ENCODE measurements around the gene CAVIN2.

CAVIN2 gene, protein sequence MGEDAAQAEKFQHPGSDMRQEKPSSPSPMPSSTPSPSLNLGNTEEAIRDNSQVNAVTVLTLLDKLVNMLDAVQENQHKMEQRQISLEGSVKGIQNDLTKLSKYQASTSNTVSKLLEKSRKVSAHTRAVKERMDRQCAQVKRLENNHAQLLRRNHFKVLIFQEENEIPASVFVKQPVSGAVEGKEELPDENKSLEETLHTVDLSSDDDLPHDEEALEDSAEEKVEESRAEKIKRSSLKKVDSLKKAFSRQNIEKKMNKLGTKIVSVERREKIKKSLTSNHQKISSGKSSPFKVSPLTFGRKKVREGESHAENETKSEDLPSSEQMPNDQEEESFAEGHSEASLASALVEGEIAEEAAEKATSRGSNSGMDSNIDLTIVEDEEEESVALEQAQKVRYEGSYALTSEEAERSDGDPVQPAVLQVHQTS

DNA sequence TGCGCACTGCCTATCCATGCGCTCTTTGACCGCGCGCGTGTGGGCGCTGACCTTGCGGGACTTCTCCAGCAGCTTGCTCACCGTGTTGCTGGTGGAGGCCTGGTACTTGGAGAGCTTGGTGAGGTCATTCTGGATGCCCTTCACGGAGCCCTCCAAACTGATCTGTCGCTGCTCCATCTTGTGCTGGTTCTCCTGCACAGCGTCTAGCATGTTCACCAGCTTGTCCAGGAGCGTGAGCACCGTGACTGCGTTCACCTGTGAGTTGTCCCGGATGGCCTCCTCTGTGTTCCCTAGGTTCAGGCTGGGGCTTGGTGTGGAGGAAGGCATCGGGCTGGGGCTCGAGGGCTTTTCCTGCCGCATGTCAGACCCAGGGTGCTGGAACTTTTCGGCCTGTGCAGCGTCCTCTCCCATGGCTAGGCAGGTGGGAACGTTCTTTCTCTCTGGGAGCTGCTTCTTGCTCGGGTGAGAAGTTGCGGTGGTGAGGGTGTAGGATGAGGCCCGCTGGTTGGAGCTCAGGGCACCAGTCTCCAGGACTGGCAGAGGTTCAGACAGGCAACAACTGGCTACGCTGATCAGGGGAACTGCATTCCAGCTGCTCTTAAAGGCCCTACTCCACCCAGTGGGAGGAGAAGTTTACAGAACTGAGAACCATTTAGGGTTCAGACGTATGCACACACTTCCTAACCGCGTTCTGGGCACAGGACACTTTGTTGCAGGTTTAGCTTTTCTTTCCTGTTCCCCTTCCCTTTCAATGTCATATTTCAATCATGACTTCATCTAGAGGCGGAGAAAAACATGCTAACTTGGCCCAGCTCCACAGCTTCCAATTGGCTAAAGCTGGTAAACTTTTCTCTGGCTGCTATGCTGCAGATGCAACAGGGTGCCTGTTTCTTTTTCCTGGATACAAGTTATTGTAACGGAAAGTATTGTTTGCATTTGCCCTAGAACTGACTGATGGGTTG is at the start of gene CAVIN2:
Gene CAVIN2 (minus strand): TSS at position 574 of the 962 bp plus-strand sequence. CDS start 163 bp downstream, at position 411.
- H3K4me3 ChIP-seq (ENCODE audit: low read depth, low read length), result peak within 1 kb of the TSS; percentile 44
- DNase-seq (ENCODE audit: low read depth), result peak; percentile 70

DNA sequence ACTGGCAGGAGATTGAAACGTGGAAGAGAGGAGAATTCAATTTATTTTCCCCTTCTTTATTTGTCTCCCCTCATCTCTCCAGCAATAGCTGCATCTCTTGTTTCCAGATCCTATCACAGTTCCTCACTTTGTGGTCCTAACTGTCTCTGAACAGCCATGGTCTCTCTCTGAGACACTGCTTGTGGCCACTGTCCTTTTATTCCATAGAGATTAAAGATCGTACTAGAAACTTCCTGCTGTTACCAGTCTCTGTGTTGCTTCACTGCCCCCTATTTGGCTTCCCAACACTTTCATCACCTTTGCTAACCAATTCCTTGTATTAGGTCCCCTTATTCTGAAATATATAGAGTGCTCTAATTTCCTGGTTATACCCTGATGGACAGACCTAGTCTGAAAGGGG is 48.9 kb upstream of the CAVIN2 start:
- no peak for DNase-seq (ENCODE audit: low read depth)
- no peak overlapping the region for H3K4me3 ChIP-seq (ENCODE audit: low read depth, low read length)

DNA sequence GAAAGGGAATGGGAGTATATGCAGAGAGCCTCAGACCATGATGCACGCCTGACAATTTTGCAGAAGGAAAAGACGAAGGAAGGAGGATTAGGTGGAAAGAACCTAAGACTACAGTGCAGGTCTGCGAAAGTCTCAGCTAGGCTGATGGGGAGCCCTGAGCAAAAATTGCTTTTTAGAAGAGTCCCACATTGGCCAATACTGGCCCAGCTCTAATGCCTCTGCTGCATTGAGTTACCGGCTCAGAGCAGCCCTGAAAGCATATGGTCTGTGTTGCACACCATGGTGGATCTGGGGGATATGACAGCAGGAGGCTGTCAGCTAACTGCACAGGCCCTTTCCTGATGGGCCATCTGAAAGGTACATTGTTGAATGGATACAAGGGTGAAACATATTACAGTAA is 48.3 kb upstream of the CAVIN2 start:
- H3K4me3 ChIP-seq (ENCODE audit: low read depth, low read length), result no peak overlapping the region
- DNase-seq (ENCODE audit: low read depth), result no peak

DNA sequence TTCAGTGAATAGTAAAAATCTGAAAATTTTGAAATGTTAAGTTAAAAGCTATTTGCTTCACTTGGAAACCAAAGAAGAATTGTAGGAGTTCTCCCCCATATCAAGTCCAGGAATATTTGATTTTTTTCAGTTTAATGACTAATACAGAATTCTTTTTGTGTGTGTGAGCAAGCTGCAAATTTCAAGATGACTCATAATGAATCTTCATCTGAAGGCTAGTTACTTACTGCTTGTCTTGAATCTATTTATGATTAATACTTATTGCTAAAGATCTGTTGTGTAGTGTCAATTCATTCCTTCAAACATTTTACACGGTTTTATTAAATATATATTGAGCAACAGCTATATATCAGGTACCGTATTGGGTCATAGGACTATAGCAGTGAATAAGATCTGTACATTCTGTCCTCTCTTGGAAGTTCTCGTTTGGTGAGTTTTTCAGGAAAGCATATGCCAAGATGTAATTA is 47.8 kb upstream of the CAVIN2 start:
- no peak overlapping the region for H3K4me3 ChIP-seq (ENCODE audit: low read depth, low read length)
- DNase-seq (ENCODE audit: low read depth), result peak; percentile 86

DNA sequence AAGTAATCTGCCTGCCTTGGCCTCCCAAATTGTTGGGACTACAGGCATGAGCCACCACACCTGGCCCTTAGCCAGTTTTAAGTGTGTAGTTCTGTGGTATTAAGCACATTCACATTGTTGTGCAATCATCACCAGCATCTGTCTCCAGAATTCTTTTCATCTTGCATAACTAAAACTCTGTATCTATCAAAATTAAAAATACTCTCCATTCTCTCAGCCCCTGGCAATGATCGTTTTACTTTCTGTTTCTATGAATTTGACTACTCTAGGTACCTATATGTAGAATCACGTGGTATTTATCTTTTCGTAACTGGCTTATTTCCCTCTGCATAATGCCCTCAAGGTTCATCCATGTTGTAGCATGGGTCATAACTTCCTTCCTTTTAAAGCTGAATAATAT is 45.5 kb upstream of the CAVIN2 start:
- DNase-seq (ENCODE audit: low read depth), result peak; percentile 91
- H3K4me3 ChIP-seq (ENCODE audit: low read depth, low read length), result no peak overlapping the region

DNA sequence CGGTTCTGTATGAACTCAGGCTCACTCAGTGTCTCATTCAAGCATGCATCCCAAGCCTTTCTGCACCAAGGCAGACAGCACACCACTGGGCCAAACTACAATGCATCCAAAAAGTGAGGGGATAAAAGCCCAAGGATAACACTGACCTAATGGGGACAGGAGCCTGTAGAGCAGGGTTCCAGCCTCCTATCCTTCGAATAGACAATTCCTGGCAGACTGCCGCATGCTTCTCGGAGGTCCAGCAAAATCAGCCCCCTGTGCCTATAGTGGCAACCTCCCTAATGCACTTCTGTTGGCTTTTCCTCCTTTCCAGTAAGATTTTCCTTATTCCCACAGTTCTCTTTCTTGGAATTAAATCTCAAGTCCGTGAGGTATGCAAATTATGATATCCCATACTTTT is 44.8 kb upstream of the CAVIN2 start:
- DNase-seq (ENCODE audit: low read depth), result no peak
- no peak overlapping the region for H3K4me3 ChIP-seq (ENCODE audit: low read depth, low read length)

DNA sequence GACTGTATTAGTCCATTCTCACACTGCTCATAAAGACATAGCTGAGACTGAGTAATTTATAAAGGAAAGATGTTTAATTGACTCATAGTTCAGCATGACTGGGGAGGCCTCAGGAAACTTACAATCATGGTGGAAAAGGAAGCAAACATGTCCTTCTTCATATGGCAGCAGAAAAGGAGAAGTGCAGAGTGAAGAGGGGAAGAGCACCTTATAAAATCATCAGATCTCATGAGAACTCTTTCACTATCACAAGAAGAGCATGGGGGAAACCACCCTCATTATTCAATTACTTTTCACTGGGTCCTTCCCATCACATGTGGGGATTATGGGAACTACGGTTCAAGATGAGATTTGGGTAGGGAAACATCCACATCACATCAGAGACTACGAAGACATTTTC is 43.0 kb upstream of the CAVIN2 start:
- H3K4me3 ChIP-seq (ENCODE audit: low read depth, low read length), result no peak overlapping the region
- DNase-seq (ENCODE audit: low read depth), result no peak

DNA sequence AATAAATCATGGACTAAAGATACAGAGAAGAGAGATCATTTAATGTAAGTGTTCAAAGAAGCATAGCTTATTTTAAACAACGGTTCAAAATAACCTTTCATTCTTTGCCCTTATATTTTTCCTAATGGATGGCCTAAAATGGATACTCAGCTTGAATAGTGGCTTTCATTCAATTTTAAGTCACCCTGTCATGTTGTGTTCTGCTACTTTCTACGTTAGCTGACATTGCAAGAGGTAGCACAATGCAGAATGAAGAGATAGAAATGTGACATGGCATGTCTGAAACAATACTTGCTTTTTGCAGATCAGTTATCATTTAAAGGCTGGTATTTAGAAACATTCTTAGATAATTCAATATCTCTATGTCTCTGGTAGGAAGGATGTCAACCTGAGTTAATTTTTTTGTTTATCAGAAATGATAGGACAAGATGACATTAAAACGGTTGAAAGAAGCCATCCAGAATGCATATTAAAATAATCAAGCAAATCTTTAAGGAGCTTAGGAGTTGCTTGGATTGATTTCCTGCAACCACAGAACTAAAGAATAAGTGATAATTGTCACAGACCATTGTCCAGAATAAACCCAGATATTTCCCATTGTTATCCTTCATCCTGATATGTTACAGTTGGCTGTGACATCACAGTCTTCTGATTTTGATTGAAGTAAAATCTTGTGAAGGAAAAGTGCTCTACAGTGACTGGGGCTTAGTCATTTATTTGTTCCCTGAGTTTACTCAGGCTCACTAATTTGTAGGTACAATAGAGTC is 41.7 kb upstream of the CAVIN2 start:
- no peak for DNase-seq (ENCODE audit: low read depth)
- H3K4me3 ChIP-seq (ENCODE audit: low read depth, low read length), result no peak overlapping the region

DNA sequence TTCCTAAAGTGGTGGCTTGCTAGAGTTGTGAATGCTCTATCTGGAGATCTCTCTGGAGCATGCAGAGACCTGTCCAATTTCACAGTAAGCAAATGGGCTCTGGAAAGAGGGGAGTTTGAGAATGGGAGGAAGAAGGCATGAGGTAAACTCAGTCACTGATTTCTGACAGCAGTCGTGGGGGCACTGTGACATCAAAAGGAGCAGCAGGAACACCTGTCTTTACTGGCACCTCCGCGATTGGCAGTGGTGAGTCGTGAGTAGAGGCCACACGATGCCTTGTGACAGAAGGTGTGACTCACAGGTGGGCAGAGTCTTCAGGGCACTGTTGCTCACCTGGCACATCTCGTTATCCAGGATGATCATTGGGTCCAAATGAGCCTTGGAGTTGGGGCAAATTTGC is 38.8 kb upstream of the CAVIN2 start:
- no peak for DNase-seq (ENCODE audit: low read depth)
- no peak overlapping the region for H3K4me3 ChIP-seq (ENCODE audit: low read depth, low read length)

DNA sequence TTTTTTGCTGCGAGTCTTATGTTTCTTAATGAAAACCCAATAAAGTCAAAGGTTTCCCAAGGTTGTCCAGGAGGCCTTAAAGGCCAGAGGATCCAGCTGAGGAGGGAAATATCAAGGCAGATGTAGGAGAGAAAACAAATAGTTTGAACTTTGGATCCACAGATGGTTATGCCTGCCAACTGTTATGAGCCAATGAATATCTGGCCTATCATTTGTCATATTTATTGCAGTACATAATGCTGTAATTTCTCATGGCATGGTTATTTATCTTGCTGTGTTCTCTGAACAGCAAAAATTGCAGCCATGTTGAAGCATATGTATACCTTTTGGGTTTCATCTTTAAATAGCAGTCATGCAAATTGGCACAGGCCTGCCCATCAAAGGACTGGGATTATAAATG is 38.2 kb upstream of the CAVIN2 start:
- DNase-seq (ENCODE audit: low read depth), result no peak
- no peak overlapping the region for H3K4me3 ChIP-seq (ENCODE audit: low read depth, low read length)

DNA sequence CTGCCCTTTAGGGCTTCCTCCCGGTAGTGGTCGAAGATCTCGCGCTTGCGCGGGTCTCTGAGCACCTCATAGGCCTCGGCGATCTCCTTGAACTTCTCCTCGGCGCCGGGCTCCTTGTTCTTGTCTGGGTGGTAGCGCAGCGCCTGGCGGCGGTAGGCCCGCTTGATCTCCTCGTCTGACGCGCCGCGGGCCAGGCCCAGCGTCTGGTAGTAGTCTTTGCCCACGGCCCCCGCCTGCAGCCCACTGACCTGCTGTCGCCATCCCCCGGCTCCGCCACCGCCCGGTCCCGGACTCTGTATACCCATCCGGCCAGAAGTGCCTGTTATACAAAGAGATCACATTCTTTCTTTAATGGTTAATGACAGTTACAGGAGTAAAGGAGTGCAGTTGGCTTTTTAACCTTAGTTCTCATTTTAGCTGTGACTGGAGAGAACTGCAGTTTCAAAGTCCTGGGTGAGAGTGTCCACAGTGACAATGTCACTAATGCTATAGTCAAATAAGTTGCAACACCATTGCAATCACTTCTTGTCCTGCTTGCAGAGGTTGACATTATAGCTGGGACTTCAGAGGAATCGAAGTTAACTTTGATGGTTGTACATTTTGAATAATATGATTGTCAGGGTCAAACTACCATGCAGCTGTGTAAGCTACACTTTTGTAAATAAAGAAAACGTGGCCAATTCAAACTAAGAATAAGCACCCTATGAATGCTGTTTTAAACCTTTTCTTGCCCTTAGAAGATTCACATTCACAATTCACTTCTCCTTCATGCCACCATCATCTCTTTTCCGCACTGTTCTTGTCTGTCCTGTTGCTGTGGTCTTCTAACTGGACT is 35.3 kb upstream of the CAVIN2 start:
- no peak overlapping the region for H3K4me3 ChIP-seq (ENCODE audit: low read depth, low read length)
- DNase-seq (ENCODE audit: low read depth), result no peak

DNA sequence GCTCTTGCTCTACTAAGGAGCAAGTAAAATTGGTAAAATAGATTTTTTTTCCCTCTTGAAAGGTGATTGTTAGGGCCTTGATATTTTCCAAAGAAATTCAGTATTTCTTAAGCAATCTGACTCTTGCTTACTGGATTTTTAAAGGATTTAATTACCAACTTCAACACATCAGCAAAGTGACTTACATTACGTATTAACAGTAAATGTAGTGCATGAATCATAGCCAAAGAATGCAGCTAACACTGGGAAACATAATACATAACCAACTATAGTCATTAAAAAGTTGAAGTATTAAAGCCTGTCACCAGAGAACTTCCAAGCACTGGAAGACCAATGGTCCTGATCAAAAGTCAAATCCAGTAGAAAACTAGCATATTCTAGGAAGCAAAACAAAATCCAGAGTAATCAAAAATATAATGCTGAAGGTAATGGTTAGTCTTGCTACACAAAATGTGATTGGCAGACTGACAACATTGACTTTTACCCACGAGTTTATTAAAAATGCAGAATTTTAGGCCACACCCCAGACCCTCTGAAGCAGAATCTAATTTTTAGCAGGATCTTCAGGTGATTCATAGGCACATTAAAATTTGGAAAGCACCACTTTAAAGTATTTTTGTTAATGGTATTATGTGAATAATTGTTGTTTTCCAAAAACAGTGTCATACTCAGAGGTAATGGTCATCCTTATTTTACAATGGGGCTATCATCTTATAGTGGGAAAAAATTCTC is 31.8 kb upstream of the CAVIN2 start:
- no peak overlapping the region for H3K4me3 ChIP-seq (ENCODE audit: low read depth, low read length)
- DNase-seq (ENCODE audit: low read depth), result peak; percentile 60

DNA sequence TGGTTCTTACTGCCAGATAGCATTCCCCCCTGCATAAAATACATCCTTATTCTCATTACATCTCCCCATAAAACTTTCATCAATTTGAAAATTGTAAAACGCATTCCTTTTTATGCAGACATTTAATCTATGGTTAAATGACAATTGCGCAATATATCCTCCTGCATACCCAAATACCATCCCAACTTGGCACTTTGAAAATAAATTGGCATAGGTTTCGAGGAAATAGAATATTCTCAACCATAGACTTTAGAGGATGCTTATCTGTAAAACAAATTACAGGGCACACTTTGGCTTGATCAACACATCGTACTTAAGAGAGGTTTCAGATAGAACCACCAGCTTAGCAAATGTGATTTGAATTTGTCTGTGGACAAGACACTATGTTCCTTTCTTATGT is 31.0 kb upstream of the CAVIN2 start:
- H3K4me3 ChIP-seq (ENCODE audit: low read depth, low read length), result no peak overlapping the region
- no peak for DNase-seq (ENCODE audit: low read depth)

DNA sequence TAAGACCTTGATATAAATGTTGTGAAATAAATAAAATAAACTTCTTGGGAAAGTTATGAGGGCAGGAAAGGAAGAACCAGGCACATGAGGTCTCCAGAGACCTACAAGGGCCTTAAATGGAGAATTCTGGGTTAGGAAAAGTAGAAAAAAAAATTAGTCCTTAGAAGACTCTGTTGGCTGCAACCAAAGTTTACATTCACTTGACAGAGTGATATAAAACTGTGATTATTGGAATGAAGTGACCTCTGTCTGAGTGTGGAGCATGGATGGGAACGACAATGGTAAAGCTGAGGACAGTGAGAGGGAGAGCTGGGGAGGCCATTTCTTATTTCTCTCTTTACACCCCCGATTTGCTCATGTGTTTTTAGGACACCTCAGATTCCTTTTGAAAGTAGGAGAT is 29.0 kb upstream of the CAVIN2 start:
- H3K4me3 ChIP-seq (ENCODE audit: low read depth, low read length), result no peak overlapping the region
- DNase-seq (ENCODE audit: low read depth), result no peak

DNA sequence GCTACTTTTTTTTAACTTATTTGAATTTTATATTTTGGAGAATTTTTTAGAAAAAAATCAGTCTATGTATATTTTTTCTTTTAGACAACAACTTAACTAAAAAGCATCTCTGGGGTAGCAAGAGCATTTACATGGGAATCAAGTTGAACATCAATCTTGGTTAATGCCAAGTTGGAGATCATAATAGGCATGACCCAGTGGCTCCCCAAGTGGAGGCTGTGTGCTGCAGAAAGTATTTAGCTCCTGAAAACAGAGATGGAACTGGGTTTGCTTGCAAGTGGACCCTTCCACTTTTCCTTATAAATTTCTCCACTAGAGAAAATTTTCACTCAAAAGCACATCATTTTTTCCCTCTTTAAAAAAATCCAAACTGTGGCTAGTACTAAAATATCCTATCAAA is 23.9 kb upstream of the CAVIN2 start:
- H3K4me3 ChIP-seq (ENCODE audit: low read depth, low read length), result no peak overlapping the region
- DNase-seq (ENCODE audit: low read depth), result no peak

DNA sequence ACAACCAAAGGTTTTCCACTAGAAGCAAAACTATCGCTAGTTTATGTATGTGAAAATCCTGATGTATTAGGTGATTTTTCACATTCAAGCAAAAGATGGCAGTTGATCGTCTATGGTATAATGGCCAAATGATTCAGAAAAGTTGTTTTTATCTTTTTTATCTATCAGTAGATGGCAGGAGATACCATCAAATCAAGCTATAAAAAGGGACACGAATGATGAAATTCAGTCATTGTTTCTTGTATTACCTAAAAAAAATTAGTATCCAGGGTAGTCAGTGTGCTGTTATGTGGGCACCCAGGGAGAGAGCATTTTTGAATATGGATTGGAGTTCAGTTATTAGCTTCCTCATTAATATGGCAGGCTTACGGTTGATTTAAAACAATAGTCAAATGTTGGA is 22.9 kb upstream of the CAVIN2 start:
- H3K4me3 ChIP-seq (ENCODE audit: low read depth, low read length), result no peak overlapping the region

DNA sequence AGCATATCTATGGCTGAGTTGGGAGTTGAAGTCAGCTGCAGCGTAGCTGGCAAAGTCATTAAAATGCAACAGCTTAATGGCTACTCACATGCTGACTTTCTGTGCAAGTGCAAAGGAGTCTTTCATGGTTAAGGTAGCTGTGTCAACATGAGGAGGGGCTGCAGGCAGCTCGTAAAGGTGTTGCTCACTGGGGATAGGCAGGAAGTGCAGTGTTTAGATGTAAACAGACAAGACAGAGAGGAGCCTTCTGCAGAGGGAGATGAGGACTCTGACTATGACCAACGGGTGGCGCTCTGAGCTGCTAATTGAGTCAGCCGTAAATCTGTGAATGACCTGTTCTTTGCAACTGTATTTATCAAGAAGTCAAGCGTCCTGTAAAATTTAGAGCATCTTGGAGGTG is 22.3 kb upstream of the CAVIN2 start:
- DNase-seq (ENCODE audit: low read depth), result no peak
- no peak overlapping the region for H3K4me3 ChIP-seq (ENCODE audit: low read depth, low read length)

More for the DNA sequence above, 22.9 kb upstream of the CAVIN2 start:
- no peak for DNase-seq (ENCODE audit: low read depth)

DNA sequence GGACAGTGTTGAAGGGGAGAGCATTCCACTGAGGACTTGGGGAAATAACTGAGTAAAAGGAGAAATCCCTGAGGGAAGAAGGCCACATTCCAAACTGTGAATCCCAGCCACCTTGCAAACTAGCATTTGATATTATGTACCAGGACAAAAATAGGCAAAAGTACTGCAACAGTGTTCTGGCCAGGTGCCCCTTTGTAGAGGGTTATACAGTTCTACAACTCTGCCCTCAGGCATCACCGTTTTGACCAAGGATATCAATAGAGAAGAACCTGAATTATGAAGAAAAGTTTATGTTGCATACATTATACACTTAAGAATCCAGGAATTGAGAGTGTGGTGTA is 20.6 kb upstream of the CAVIN2 start:
- H3K4me3 ChIP-seq (ENCODE audit: low read depth, low read length), result no peak overlapping the region
- DNase-seq (ENCODE audit: low read depth), result no peak

All from skeletal muscle cell (primary cell).